ENCODE measurements around the gene SS18L1.

SS18L1 gene

GRCh38 chr20:62116558-62117361 lies 26.8 kb upstream of the SS18L1 start:
- no peak for DNase-seq (ENCODE audit: low read depth in 2 of 2)

DNA sequence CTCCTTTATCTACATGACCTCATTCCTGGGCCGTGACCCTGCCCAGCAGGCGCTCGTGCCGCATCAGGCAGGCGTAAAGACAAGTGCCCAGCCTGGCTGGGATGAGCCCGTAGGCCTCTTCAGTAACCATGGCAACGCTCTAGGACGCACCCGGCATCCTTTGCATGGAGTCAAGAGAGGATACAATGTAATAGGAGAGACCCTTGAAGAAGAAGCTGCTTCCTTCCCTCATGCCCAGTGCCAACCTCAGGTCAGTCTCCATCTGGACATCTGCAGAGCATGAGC lies 26.3 kb upstream of the SS18L1 start:
- no peak overlapping the region for H3K4me3 ChIP-seq (replicated peaks in 1 of 2; ENCODE audit: low read depth in 2 of 2, low read length in 2 of 2)
- TF ChIP-seq, protein P1, sequence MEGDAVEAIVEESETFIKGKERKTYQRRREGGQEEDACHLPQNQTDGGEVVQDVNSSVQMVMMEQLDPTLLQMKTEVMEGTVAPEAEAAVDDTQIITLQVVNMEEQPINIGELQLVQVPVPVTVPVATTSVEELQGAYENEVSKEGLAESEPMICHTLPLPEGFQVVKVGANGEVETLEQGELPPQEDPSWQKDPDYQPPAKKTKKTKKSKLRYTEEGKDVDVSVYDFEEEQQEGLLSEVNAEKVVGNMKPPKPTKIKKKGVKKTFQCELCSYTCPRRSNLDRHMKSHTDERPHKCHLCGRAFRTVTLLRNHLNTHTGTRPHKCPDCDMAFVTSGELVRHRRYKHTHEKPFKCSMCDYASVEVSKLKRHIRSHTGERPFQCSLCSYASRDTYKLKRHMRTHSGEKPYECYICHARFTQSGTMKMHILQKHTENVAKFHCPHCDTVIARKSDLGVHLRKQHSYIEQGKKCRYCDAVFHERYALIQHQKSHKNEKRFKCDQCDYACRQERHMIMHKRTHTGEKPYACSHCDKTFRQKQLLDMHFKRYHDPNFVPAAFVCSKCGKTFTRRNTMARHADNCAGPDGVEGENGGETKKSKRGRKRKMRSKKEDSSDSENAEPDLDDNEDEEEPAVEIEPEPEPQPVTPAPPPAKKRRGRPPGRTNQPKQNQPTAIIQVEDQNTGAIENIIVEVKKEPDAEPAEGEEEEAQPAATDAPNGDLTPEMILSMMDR (IDR thresholded peaks at IDR 0.05; ENCODE audit: low read depth, low read length): no peak
- no peak for DNase-seq (ENCODE audit: low read depth in 2 of 2)

More at GRCh38 chr20:62116558-62117361, 26.8 kb upstream of the SS18L1 start:
- no peak overlapping the region for H3K4me3 ChIP-seq (replicated peaks in 1 of 2; ENCODE audit: low read depth in 2 of 2, low read length in 2 of 2)
- TF ChIP-seq, protein P1 (IDR thresholded peaks at IDR 0.05; ENCODE audit: low read depth, low read length): no peak

DNA sequence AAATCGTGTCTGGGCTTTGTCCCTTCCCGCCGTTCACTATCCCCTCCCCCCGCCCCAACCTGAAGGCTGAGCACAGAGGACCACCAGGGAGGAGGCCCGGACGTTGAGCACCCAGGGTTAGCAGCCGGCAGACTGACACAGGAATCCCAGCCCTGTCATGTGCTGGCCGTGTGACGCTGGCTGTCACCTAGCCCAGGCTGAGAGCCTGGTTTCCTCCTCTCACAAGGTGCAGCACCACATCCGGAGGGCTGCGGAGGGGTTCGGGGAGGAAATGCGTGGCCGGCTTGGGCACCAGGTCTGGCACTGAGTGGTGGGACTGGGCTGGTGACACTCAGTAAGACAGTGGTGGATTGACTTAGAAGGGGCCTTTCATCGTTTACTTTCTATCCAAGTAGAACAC lies 25.9 kb upstream of the SS18L1 start:
- DNase-seq (ENCODE audit: low read depth in 2 of 2): no peak

DNA sequence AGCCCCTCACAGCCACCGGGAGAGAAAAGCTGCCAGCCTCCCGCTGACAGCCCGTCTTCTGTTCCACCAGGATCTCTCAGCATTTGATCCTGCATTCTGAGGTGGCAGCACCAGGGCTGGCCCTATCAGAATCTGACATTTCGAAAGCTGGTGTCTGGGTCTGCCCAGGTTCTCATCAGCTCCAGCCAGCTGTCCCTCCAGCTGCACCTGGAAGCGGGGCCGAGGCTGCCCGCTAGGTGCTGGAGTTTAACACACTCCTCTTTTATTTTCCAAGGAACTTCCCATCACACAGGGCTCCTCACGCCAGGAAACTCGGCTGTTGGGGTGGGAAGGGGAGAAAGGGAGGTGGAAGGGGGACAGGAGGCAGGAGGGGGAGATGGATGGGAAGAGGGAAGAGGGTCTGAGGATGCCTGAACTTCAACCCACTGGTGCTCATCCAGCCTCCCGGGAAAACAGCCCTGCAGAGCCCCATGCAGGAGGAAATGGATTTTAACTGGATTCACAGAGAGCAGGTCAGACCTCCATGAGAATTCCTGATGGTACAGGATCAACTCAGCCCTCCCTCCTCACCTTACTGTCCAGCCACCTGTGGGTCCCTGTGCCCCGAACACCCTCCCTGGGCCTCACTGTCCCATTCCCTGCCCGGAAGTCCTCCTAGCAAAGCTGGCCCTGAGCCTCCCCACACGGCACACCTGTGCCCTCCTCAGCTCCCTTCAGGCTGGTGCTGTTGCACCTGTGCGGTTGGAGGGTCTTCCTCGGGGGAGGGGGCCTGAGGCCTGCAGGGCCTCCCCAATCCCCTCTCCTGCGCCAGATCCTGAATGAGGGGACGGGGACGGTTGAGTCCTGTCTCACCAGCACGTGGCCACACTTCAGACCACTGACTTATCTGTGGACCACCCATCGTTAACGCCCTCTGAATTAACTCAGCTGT lies 25.2 kb upstream of the SS18L1 start:
- DNase-seq (ENCODE audit: low read depth in 2 of 2): no peak
- TF ChIP-seq, protein P1 (IDR thresholded peaks at IDR 0.05; ENCODE audit: low read depth, low read length): no peak
- H3K4me3 ChIP-seq (replicated peaks in 1 of 2; ENCODE audit: low read depth in 2 of 2, low read length in 2 of 2): no peak overlapping the region

More for the DNA sequence above, 25.9 kb upstream of the SS18L1 start:
- TF ChIP-seq, protein P1 (IDR thresholded peaks at IDR 0.05; ENCODE audit: low read depth, low read length): no peak
- no peak overlapping the region for H3K4me3 ChIP-seq (replicated peaks in 1 of 2; ENCODE audit: low read depth in 2 of 2, low read length in 2 of 2)

DNA sequence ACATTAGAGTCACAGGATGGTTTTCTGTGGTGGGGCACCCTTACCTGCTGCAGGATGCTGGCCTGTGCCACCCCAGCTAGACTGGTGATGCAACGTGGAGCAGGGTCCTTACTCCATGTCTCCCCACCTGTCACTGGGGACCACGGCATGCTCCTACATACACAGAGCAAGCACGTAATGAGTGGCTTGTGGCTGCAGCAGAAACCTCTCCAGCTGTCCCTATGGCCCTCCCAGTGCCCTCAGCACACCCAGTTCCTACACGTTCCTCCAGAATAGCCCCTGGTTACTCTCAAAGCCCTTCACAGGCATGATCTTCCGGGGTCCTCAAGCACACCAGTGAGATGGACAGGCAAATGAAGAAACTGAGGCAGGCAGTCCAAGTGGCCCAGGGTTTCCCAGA lies 24.5 kb upstream of the SS18L1 start:
- TF ChIP-seq, protein P1 (IDR thresholded peaks at IDR 0.05; ENCODE audit: low read depth, low read length): no peak
- DNase-seq (ENCODE audit: low read depth in 2 of 2): no peak
- H3K4me3 ChIP-seq (replicated peaks in 1 of 2; ENCODE audit: low read depth in 2 of 2, low read length in 2 of 2): no peak overlapping the region

DNA sequence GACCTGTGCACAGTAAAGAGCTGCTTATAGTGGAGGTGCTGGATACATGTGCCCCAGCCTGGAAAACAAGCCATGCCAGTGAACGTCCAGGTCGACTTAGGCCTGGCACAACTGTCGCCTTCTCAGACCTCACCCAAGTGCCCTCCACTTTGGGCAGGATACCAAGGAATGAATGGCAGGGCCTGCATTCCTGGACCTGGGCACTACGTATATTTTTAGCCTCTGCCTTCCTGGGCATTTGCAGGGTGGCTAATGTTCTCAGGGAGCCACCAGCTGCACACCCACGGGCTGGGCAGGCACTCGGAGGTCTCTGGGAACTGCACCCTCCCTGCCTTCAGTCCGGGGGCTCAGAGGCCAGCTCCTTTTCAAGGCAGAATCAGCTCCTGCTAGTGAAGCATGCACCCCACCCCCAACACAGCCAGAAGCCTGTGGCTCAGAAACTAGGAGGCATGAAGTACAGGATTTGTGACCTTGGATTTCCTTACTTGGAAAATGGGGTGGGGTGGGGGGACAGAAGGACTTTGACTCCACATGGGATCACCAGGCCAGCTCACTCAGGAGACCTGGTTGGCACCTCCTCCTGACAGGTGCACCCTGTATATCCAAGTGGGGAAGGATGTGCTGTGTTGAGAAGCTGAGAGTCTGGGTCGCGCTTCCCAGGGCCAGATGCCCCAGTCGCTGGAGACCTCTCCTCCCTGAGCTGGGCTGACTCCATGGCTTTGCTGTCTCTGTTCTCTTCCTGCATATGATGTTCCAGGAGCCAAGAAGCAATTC lies 23.8 kb upstream of the SS18L1 start:
- H3K4me3 ChIP-seq (replicated peaks in 1 of 2; ENCODE audit: low read depth in 2 of 2, low read length in 2 of 2): no peak overlapping the region
- TF ChIP-seq, protein P1 (IDR thresholded peaks at IDR 0.05; ENCODE audit: low read depth, low read length): no peak
- DNase-seq (ENCODE audit: low read depth in 2 of 2): no peak

All from cardiac fibroblast (primary cell).